GM12891 (cell line): ENCODE measurements around the gene KIFC3.

ENCODE experiments used
- POLR2A ChIP-seq: IDR thresholded peaks from 2 replicates; pipeline ENCODE4 v1.6.1; 2011; ENCODE audit warnings: low read depth, low read length, control low read depth
- POLR2AphosphoS5 ChIP-seq: IDR thresholded peaks from 2 replicates; pipeline ENCODE4 v1.6.1; 2011; ENCODE audit warnings: low read depth, low read length, control low read depth
- SPI1 ChIP-seq: IDR thresholded peaks from 2 replicates; pipeline ENCODE4 v1.6.1; 2011; ENCODE audit warnings: low read depth, low read length, control low read depth

DNA sequence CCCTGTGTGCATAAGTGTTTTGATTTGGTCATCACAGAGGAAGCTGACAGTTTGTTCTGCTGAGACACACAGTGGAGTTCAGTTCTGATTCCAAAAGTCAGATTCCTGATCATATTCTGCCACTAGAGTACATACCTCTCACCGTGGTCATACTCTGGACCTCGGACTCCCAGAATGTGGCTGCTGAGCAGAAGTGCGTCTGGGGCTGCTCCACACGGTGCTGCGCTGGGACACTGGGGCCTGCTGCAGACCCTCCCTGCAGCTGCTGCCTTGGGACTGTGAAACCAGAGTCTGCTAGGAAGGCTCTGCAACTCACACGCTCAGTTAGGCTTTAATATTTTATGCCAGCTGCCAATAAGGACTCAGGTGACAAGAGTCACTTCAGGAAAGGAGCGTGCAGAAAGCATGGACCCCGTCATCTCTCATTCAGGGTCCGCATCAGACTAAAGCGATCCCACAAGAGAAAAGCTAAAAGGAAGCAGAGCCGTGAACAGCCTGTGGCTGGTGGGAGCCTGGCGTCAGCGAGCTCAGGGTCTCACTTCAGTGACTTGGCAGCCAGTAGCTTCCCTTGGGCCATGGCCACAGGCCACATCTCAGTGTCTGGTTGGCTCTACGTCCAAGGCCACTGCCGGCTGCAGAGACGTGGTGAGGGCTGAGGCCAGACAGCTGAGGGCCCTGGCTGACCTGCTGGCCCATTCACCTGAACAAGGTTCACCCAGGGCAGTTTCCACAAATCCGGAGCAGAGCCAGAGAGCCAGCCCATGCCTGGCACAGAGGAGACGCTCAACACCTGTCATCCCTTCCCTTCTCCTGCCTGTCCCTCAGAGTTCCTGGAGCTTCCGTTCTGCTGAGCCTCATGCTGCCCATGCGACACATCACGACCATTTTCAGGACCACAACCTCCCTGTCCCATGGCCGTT lies 24.7 kb upstream of the KIFC3 start:
- TF ChIP-seq SPI1 (no peak), POLR2A (no peak), POLR2AphosphoS5 (no peak)
